NCI-H2081 treated with DMSO at 0.1 percent for 48 hours (cell line): ENCODE data around the gene PCDHGB4.
"Not testable (repeated sequence)": the region's sequence is repeated elsewhere in the genome, so short reads cannot be mapped to it uniquely, and the experiment has no call there.

Source experiments
- DNase-seq: peaks from one replicate; lab custom pipeline; 2025; lab: John Stamatoyannopoulos, UW

Gene PCDHGB4

GRCh38 chr5:141366016-141366896 lies 21.2 kb upstream of the PCDHGB4 start:
- no peak for DNase-seq

GRCh38 chr5:141369994-141370848 lies 17.3 kb upstream of the PCDHGB4 start, which contains the start of gene PCDHGB3:
Gene PCDHGB3 (plus strand): TSS chr5:141370242. CDS start chr5:141370395, 153 bp downstream.
- no peak for DNase-seq

GRCh38 chr5:141371572-141372475 lies 15.7 kb upstream of the PCDHGB4 start:
- no peak for DNase-seq

GRCh38 chr5:141373673-141374317 lies 13.7 kb upstream of the PCDHGB4 start, which contains the start of gene PCDHGA6:
Gene PCDHGA6 (plus strand): TSS chr5:141373891. CDS start chr5:141374084, 193 bp downstream.
- DNase-seq: no peak

- no peak for DNase-seq
Measured at GRCh38 chr5:141374627-141375026, 12.9 kb upstream of the PCDHGB4 start.

GRCh38 chr5:141375444-141376155 lies 11.9 kb upstream of the PCDHGB4 start:
- DNase-seq: not testable (repeated sequence)

- DNase-seq: no peak
Measured at GRCh38 chr5:141382469-141383294, 4.8 kb upstream of the PCDHGB4 start, which contains the start of gene PCDHGA7. Gene PCDHGA7 (plus strand): TSS chr5:141382742. CDS start chr5:141382900, 158 bp downstream.

GRCh38 chr5:141383345-141383744 lies 4.2 kb upstream of the PCDHGB4 start:
- DNase-seq: no peak

GRCh38 chr5:141384471-141385267 lies 2.8 kb upstream of the PCDHGB4 start:
- DNase-seq: no peak

- no peak for DNase-seq
Measured at GRCh38 chr5:141388661-141389060, 1.2 kb downstream of the PCDHGB4 start.

- no peak for DNase-seq
Measured at GRCh38 chr5:141389153-141390042, 1.9 kb downstream of the PCDHGB4 start.

- DNase-seq: no peak
Measured at GRCh38 chr5:141392429-141393198, 5.1 kb downstream of the PCDHGB4 start, which contains the start of gene PCDHGA8. Gene PCDHGA8 (plus strand): TSS chr5:141392633. CDS start chr5:141392814, 181 bp downstream.

GRCh38 chr5:141393267-141393666 lies 5.8 kb downstream of the PCDHGB4 start:
- DNase-seq: no peak

- DNase-seq: not testable (repeated sequence)
Measured at GRCh38 chr5:141394401-141395187, 7.1 kb downstream of the PCDHGB4 start.

- not testable (repeated sequence) for DNase-seq
Measured at GRCh38 chr5:141397756-141398551, 10.5 kb downstream of the PCDHGB4 start, which contains the start of gene PCDHGB5. Gene PCDHGB5 (plus strand): TSS chr5:141397947. CDS start chr5:141398128, 181 bp downstream.
